Measurements from ENCODE around the gene RSPO1. TPM values are rescaled to one million over a fixed set of nuclear protein-coding genes. Genes with fewer than 3 reads are reported as not detected.

The RSPO1 gene
- total RNA-seq, 1 donor from 2014 or later: not detected

DNA sequence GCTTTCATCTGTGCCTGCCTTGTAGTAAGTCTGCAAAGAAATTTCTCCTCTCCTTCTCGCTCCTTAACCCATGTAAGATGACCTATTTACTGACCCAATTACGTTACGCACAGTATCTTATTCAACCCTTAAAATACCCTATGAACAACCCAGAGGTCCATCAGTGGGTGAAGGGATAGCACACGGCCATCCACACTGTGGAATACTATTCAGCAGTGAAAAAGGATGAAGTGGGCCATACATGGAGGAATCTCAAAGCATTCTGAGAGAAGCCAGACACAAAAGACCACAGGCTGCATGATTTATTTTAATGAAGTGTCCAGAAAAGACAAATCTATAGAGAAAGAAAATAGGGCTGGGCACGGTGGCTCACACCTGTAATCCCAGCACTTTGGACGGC lies 23.8 kb upstream of the RSPO1 start:
- DNase-seq (ENCODE audit: low spot score): no peak

DNA sequence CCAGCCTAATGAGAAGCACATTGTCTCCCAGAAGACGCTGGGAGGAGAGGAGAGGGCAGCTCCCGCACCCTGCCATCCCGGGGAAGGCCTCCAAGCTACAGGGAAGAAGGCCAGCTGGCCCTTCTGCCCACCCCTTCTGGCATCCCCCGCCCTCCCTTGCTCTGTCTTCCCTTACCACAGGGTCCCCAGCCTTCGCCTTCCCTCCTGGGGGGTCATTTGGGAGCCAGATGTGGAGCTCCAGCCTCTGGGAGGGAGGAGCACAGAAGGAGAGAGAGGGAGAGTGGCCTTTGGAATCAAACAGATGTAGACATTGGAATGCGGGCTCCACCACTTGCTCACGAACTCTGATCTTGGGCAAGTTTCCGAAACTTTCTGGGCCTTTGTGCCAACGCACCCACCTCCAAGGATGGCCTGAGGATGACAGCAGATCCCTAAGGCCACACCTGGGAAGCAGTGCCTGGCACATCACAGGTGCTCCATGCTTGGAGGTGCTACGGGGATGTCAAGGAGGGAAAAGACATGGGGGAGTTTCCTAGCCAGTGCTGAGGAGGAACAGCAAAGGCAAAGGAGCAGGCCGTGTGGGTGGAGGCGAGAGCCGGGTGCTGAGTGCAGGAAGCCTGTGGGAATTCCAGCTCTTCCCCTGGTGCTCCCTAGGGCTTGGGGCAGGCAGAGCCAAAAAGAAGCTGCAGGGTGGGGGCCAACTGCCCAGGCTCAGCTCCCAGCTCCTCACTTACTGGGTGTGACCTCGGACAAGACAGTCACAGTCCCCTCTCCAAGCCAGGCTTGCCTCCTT lies 23.1 kb upstream of the RSPO1 start:
- DNase-seq (ENCODE audit: low spot score): peak; percentile 50
- intact Hi-C loops (cut with DNase I): no loop called here

More for the DNA sequence above, 23.8 kb upstream of the RSPO1 start:
- intact Hi-C loops (cut with DNase I): no loop called here

GRCh38 chr1:37656881-37657280 lies 22.2 kb upstream of the RSPO1 start:
- intact Hi-C loops (cut with DNase I): no loop called here
- DNase-seq (ENCODE audit: low spot score): peak; percentile 12

GRCh38 chr1:37656026-37656425 lies 21.3 kb upstream of the RSPO1 start:
- intact Hi-C loops (cut with DNase I): no loop called here
- no peak for DNase-seq (ENCODE audit: low spot score)

- no peak for DNase-seq (ENCODE audit: low spot score)
- intact Hi-C loops (cut with DNase I): no loop called here
These were observed 20.6 kb upstream of the RSPO1 start for GRCh38 chr1:37655274-37655673.

DNA sequence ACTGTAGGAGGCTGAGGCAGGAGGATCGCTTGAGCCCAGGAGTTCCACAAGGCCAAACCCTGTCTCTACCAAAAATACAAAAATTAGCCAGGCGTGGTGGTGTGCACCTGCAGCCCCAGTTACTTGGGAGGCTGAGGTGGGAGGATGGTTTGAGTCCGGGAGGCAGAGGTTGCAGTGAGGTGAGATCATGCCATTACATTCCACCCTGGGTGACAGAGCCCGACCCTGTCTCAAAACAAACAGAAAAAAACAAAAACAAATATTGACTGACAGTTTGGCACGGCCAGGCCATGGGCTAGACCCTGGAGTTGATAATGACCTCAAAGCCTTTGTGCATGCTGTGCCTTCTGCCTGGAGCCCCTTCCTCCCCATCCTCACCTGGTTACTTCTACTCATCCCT lies 19.2 kb upstream of the RSPO1 start:
- intact Hi-C loops (cut with DNase I): no loop called here
- no peak for DNase-seq (ENCODE audit: low spot score)

GRCh38 chr1:37652976-37653375 lies 18.3 kb upstream of the RSPO1 start:
- DNase-seq (ENCODE audit: low spot score): no peak
- intact Hi-C loops (cut with DNase I): no loop called here

GRCh38 chr1:37651803-37652202 lies 17.1 kb upstream of the RSPO1 start:
- intact Hi-C loops (cut with DNase I): no loop called here
- DNase-seq (ENCODE audit: low spot score): no peak

GRCh38 chr1:37650721-37651120 lies 16.0 kb upstream of the RSPO1 start:
- intact Hi-C loops (cut with DNase I): no loop called here
- no peak for DNase-seq (ENCODE audit: low spot score)

DNA sequence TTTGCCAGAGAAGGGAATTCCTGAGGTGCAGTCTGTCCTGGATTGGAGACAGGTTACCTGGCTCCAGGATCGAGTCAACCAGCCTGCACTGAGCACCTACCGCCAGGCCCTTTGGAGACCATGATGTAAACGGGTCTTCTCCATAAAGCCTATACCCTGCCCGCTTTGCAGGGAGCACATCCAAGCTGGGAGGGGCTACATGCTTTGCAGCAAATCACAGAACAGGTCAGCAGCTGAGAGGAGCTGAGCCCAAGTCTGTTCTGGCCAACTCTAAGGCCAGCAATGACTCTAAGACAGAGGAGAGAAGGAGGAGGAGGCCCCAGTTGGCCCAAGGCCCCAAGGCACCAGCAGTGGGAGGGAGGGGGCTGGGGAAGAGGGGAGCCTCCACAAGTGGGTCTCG lies 15.5 kb upstream of the RSPO1 start:
- intact Hi-C loops (cut with DNase I): no loop called here
- no peak for DNase-seq (ENCODE audit: low spot score)

- intact Hi-C loops (cut with DNase I): no loop called here
- no peak for DNase-seq (ENCODE audit: low spot score)
These were observed 12.6 kb upstream of the RSPO1 start for GRCh38 chr1:37647281-37647680.

- intact Hi-C loops (cut with DNase I): no loop called here
- no peak for DNase-seq (ENCODE audit: low spot score)
These were observed 6.4 kb upstream of the RSPO1 start for GRCh38 chr1:37641059-37641458.

- intact Hi-C loops (cut with DNase I): no loop called here
These were observed 1.7 kb upstream of the RSPO1 start for GRCh38 chr1:37636435-37636834.

GRCh38 chr1:37634992-37635902 lies 555 bp upstream of the RSPO1 start:
- intact Hi-C loops (cut with DNase I): no loop called here
- no peak for DNase-seq (ENCODE audit: low spot score)

More at GRCh38 chr1:37636435-37636834, 1.7 kb upstream of the RSPO1 start:
- no peak for DNase-seq (ENCODE audit: low spot score)

GRCh38 chr1:37633938-37634243 lies 801 bp downstream of the RSPO1 start:
- no peak for DNase-seq (ENCODE audit: low spot score)
- intact Hi-C loops (cut with DNase I): no loop called here

DNA sequence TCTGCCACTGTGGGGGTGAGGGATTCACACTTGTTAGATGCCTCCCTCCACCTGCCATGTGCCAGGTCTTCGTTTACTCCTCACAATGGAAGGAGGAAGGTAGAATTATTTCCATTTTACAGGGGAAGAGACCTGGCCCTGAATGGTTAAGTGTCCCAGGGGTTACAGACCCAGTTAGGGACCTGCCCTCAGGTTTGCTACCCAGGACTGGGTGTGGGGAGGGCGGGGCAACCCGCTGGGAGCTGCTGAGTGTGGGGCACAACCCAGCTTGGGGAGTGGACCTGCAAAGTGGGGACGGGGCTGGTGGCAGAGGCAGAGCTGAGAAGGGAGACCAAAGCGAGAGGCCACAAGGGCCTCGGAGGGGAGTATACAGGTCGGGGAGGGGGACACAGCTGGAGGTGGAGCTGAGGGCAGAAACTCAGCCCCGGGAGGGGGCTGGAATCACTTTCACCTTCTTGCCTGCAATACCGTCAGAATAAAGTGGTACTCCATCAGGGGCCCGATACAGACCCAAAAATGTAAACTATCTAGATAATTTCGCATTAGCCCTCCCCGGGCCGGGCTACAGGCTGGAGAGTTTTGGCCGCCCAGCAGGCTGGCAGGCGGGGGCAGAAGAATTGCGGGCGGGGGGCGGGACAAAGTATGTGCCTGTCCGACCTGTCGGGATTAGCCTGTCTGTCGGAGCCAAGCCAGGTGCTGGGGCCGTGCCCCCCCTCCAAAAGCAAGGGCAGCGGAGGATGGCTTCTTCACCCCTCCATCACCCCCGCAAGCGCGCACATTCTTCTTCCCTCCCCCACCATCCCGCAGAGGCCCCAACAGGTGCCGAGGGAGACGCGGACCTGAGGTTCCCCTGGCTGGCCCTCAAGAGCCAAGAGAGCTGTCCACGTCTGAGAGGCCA lies 1.4 kb downstream of the RSPO1 start:
- intact Hi-C loops (cut with DNase I): no loop called here
- no peak for DNase-seq (ENCODE audit: low spot score)

- no peak for DNase-seq (ENCODE audit: low spot score)
- intact Hi-C loops (cut with DNase I): no loop called here
These were observed 3.7 kb downstream of the RSPO1 start for GRCh38 chr1:37631036-37631435.

- no peak for DNase-seq (ENCODE audit: low spot score)
- intact Hi-C loops (cut with DNase I): no loop called here
These were observed 4.2 kb downstream of the RSPO1 start for GRCh38 chr1:37630426-37631028.

DNA sequence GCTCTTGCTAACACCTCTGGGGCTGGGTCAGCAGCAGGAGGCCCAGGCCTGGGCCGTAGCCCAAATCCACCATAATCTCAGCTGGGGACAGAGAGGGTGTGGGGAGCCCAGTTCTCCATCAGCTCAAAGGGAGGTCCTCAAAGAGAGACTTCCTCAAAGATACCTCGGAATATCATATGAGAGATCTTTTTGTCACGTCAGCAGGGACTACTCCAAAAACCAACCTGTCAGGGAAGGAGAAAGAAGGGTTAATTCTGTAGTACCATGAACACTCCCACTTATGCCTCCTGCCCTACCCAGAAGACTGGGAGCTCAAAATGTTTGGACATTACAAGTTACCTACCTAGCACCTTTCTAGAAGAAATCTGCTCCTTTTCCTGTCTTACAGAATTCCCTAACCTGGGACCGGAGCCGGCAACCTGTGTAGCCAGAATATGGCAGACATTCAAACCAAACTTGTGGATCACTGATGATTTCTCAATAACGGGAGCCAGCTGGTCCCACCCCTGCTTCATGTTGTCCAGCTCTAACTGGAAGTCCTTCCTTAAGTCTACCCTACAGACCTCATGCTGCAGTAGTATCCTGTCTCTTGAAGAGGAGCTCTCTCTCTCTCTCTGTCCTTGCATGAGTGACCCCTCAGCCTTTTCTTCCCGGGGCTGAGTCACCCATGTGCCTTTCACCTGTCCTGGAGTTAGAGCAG lies 4.8 kb downstream of the RSPO1 start:
- intact Hi-C loops (cut with DNase I): no loop called here
- no peak for DNase-seq (ENCODE audit: low spot score)
